ENCODE results near the gene TRERF1. TPM values are rescaled to one million over a fixed set of nuclear protein-coding genes. Genes with fewer than 3 reads are reported as not detected.

TRERF1 gene
- total RNA-seq, 1 donor from 2014 or later = 3.7 TPM

GRCh38 chr6:42302411-42302810, 149.3 kb downstream of the TRERF1 start:
- Histone ChIP-seq H3K9ac (ENCODE audit: low read depth in 1 of 3, low read length in 3 of 3) (no peak overlapping the region), H3K4me3 (ENCODE audit: low read length in 3 of 3) (no peak overlapping the region), H3K9me3 (ENCODE audit: control insufficient read depth in 3 of 3, low read length in 3 of 3) (no peaks in the 10 kb centered on the region), H3K36me3 (ENCODE audit: control insufficient read depth in 3 of 3, insufficient read depth in 3 of 3, low read length in 3 of 3) (no peaks in the 10 kb centered on the region), H3K27me3 (ENCODE audit: control insufficient read depth in 3 of 3, insufficient read depth in 3 of 3, low read length in 3 of 3) (no peaks in the 10 kb centered on the region), H3K4me1 (ENCODE audit: control insufficient read depth in 3 of 3, insufficient read depth in 3 of 3, low read length in 3 of 3) (no peaks in the 10 kb centered on the region), H3K27ac (ENCODE audit: low read depth, low read length) (no peak overlapping the region)

GRCh38 chr6:42301986-42302385, 149.7 kb downstream of the TRERF1 start:
- Histone ChIP-seq H3K27me3 (ENCODE audit: control insufficient read depth in 3 of 3, insufficient read depth in 3 of 3, low read length in 3 of 3) (no peaks in the 10 kb centered on the region), H3K9me3 (ENCODE audit: control insufficient read depth in 3 of 3, low read length in 3 of 3) (no peaks in the 10 kb centered on the region), H3K9ac (ENCODE audit: low read depth in 1 of 3, low read length in 3 of 3) (no peak overlapping the region), H3K4me1 (ENCODE audit: control insufficient read depth in 3 of 3, insufficient read depth in 3 of 3, low read length in 3 of 3) (no peaks in the 10 kb centered on the region), H3K36me3 (ENCODE audit: control insufficient read depth in 3 of 3, insufficient read depth in 3 of 3, low read length in 3 of 3) (no peaks in the 10 kb centered on the region), H3K4me3 (ENCODE audit: low read length in 3 of 3) (no peak overlapping the region), H3K27ac (ENCODE audit: low read depth, low read length) (no peak overlapping the region)

DNA sequence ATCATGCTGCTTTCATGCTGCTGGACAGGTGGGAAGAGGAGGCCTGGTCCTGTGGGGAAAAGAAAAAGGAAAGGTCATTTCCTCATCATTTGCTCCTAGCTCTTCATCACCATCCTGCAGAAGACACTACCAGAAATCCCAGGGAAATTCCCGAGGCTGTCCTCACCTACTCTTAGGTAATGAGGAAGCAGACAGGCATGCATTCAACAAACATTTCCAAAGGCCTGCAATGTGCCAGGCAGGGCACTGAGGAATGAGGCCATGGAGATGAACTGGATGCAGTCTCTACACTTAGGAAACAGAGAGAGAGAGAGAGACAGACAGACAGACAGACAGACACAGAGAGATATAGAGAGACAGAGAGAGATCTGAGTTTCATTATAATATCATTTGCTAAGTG, 151.0 kb downstream of the TRERF1 start:
- Histone ChIP-seq H3K27ac (ENCODE audit: low read depth, low read length) (no peak overlapping the region), H3K36me3 (ENCODE audit: control insufficient read depth in 3 of 3, insufficient read depth in 3 of 3, low read length in 3 of 3) (no peaks in the 10 kb centered on the region), H3K9ac (ENCODE audit: low read depth in 1 of 3, low read length in 3 of 3) (no peak overlapping the region), H3K27me3 (ENCODE audit: control insufficient read depth in 3 of 3, insufficient read depth in 3 of 3, low read length in 3 of 3) (no peaks in the 10 kb centered on the region), H3K9me3 (ENCODE audit: control insufficient read depth in 3 of 3, low read length in 3 of 3) (no peaks in the 10 kb centered on the region), H3K4me1 (ENCODE audit: control insufficient read depth in 3 of 3, insufficient read depth in 3 of 3, low read length in 3 of 3) (no peaks in the 10 kb centered on the region), H3K4me3 (ENCODE audit: low read length in 3 of 3) (no peak overlapping the region)

DNA sequence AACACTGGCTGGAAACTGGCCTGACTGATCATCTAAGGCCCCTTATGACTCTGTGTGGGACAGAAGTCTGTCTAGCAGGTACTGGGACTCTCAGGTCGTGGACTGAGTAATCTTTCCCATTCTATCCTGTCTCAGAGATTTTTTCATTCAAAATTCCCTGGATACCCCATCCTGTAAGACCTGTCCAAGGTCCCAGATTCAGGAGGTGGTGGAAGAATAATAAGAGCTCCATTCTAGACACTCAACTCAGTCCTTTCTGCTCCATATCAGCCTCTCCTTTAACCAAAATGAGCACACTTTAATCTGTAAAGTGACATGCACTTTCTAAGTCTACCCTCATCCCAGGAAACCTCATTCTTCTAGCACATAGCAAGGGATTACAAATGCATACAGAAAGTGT, 151.5 kb downstream of the TRERF1 start:
- no peaks in the 10 kb centered on the region for H3K36me3 ChIP-seq (ENCODE audit: control insufficient read depth in 3 of 3, insufficient read depth in 3 of 3, low read length in 3 of 3)
- no peak overlapping the region for H3K9ac ChIP-seq (ENCODE audit: low read depth in 1 of 3, low read length in 3 of 3)
- H3K4me3 ChIP-seq (ENCODE audit: low read length in 3 of 3) = no peak overlapping the region

GRCh38 chr6:42297661-42298060, 154.1 kb downstream of the TRERF1 start:
- Histone ChIP-seq H3K4me1 (ENCODE audit: control insufficient read depth in 3 of 3, insufficient read depth in 3 of 3, low read length in 3 of 3) (no peaks in the 10 kb centered on the region), H3K36me3 (ENCODE audit: control insufficient read depth in 3 of 3, insufficient read depth in 3 of 3, low read length in 3 of 3) (no peaks in the 10 kb centered on the region), H3K9ac (ENCODE audit: low read depth in 1 of 3, low read length in 3 of 3) (no peak overlapping the region), H3K27ac (ENCODE audit: low read depth, low read length) (no peak overlapping the region), H3K27me3 (ENCODE audit: control insufficient read depth in 3 of 3, insufficient read depth in 3 of 3, low read length in 3 of 3) (no peaks in the 10 kb centered on the region), H3K9me3 (ENCODE audit: control insufficient read depth in 3 of 3, low read length in 3 of 3) (no peaks in the 10 kb centered on the region), H3K4me3 (ENCODE audit: low read length in 3 of 3) (no peak overlapping the region)

More for the DNA sequence above, 151.5 kb downstream of the TRERF1 start:
- Histone ChIP-seq H3K9me3 (ENCODE audit: control insufficient read depth in 3 of 3, low read length in 3 of 3) (no peaks in the 10 kb centered on the region), H3K4me1 (ENCODE audit: control insufficient read depth in 3 of 3, insufficient read depth in 3 of 3, low read length in 3 of 3) (no peaks in the 10 kb centered on the region), H3K27ac (ENCODE audit: low read depth, low read length) (no peak overlapping the region), H3K27me3 (ENCODE audit: control insufficient read depth in 3 of 3, insufficient read depth in 3 of 3, low read length in 3 of 3) (no peaks in the 10 kb centered on the region)

GRCh38 chr6:42296614-42297013, 155.1 kb downstream of the TRERF1 start:
- Histone ChIP-seq H3K4me3 (ENCODE audit: low read length in 3 of 3) (no peak overlapping the region), H3K9me3 (ENCODE audit: control insufficient read depth in 3 of 3, low read length in 3 of 3) (no peaks in the 10 kb centered on the region), H3K36me3 (ENCODE audit: control insufficient read depth in 3 of 3, insufficient read depth in 3 of 3, low read length in 3 of 3) (no peaks in the 10 kb centered on the region), H3K9ac (ENCODE audit: low read depth in 1 of 3, low read length in 3 of 3) (no peak overlapping the region), H3K4me1 (ENCODE audit: control insufficient read depth in 3 of 3, insufficient read depth in 3 of 3, low read length in 3 of 3) (no peaks in the 10 kb centered on the region), H3K27me3 (ENCODE audit: control insufficient read depth in 3 of 3, insufficient read depth in 3 of 3, low read length in 3 of 3) (no peaks in the 10 kb centered on the region), H3K27ac (ENCODE audit: low read depth, low read length) (no peak overlapping the region)

- no peaks in the 10 kb centered on the region for H3K4me1 ChIP-seq (ENCODE audit: control insufficient read depth in 3 of 3, insufficient read depth in 3 of 3, low read length in 3 of 3)
- H3K4me3 ChIP-seq (ENCODE audit: low read length in 3 of 3) = no peak overlapping the region
- no peaks in the 10 kb centered on the region for H3K27me3 ChIP-seq (ENCODE audit: control insufficient read depth in 3 of 3, insufficient read depth in 3 of 3, low read length in 3 of 3)
- no peaks in the 10 kb centered on the region for H3K9me3 ChIP-seq (ENCODE audit: control insufficient read depth in 3 of 3, low read length in 3 of 3)
- no peak overlapping the region for H3K27ac ChIP-seq (ENCODE audit: low read depth, low read length)
- no peak overlapping the region for H3K9ac ChIP-seq (ENCODE audit: low read depth in 1 of 3, low read length in 3 of 3)
- no peaks in the 10 kb centered on the region for H3K36me3 ChIP-seq (ENCODE audit: control insufficient read depth in 3 of 3, insufficient read depth in 3 of 3, low read length in 3 of 3)
These were observed 156.0 kb downstream of the TRERF1 start for GRCh38 chr6:42295677-42296076.

GRCh38 chr6:42295181-42295580, 156.5 kb downstream of the TRERF1 start:
- no peaks in the 10 kb centered on the region for H3K36me3 ChIP-seq (ENCODE audit: control insufficient read depth in 3 of 3, insufficient read depth in 3 of 3, low read length in 3 of 3)
- no peak overlapping the region for H3K9ac ChIP-seq (ENCODE audit: low read depth in 1 of 3, low read length in 3 of 3)
- H3K27me3 ChIP-seq (ENCODE audit: control insufficient read depth in 3 of 3, insufficient read depth in 3 of 3, low read length in 3 of 3) = no peaks in the 10 kb centered on the region
- H3K27ac ChIP-seq (ENCODE audit: low read depth, low read length) = no peak overlapping the region
- no peaks in the 10 kb centered on the region for H3K9me3 ChIP-seq (ENCODE audit: control insufficient read depth in 3 of 3, low read length in 3 of 3)
- no peaks in the 10 kb centered on the region for H3K4me1 ChIP-seq (ENCODE audit: control insufficient read depth in 3 of 3, insufficient read depth in 3 of 3, low read length in 3 of 3)
- no peak overlapping the region for H3K4me3 ChIP-seq (ENCODE audit: low read length in 3 of 3)

DNA sequence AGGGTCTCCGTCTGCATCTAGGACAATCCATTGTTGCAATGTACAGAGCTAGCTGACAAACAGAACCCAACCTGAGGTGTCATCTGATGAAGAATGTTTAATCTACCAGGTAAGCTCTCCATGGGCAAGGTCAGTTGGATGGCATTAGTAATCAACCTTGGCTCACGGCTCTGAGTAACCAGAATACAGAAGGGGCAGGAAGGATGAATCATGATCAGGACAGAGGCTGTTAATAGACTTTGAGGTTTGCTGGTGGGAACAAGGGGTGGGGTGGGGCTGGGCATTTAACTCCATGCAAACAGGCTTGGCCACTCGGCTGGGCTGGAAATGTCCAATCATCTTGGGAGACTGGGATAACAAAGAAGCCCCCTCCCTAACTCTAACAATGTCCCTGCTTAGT, 157.0 kb downstream of the TRERF1 start:
- Histone ChIP-seq H3K9me3 (ENCODE audit: control insufficient read depth in 3 of 3, low read length in 3 of 3) (no peaks in the 10 kb centered on the region), H3K9ac (ENCODE audit: low read depth in 1 of 3, low read length in 3 of 3) (no peak overlapping the region), H3K4me3 (ENCODE audit: low read length in 3 of 3) (no peak overlapping the region), H3K27me3 (ENCODE audit: control insufficient read depth in 3 of 3, insufficient read depth in 3 of 3, low read length in 3 of 3) (no peaks in the 10 kb centered on the region), H3K36me3 (ENCODE audit: control insufficient read depth in 3 of 3, insufficient read depth in 3 of 3, low read length in 3 of 3) (no peaks in the 10 kb centered on the region), H3K4me1 (ENCODE audit: control insufficient read depth in 3 of 3, insufficient read depth in 3 of 3, low read length in 3 of 3) (no peaks in the 10 kb centered on the region), H3K27ac (ENCODE audit: low read depth, low read length) (no peak overlapping the region)

DNA sequence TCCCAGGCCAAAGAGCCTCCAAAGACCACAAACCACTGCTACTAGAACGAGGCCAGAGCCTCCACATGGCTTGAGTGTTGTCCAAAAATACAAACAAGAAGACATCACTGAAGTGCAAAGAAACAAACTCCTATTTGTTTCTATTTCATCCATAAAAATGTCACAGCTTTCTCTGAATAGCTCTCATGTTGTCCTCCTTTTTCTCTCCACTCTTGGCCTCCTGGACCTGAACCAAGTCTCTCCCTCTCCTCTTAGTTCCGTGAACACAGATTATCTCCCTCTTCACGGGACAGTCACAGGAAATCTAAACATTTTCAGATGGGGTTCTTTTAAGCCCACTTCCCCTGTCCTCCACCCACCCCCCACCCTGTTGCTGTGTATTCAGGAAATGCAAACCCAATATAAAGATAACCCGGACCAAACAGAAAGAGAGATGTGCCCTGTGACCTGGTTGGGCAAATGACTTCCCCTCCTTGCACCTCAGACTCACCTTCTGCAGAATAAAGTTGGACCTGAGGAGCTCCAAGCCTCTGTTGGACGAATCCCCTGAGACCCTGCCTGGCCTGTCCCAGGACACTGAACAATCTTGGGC, 158.2 kb downstream of the TRERF1 start:
- Histone ChIP-seq H3K27ac (ENCODE audit: low read depth, low read length) (no peak overlapping the region), H3K4me1 (ENCODE audit: control insufficient read depth in 3 of 3, insufficient read depth in 3 of 3, low read length in 3 of 3) (no peaks in the 10 kb centered on the region), H3K27me3 (ENCODE audit: control insufficient read depth in 3 of 3, insufficient read depth in 3 of 3, low read length in 3 of 3) (no peaks in the 10 kb centered on the region), H3K9me3 (ENCODE audit: control insufficient read depth in 3 of 3, low read length in 3 of 3) (no peaks in the 10 kb centered on the region), H3K4me3 (ENCODE audit: low read length in 3 of 3) (no peak overlapping the region), H3K9ac (ENCODE audit: low read depth in 1 of 3, low read length in 3 of 3) (no peak overlapping the region), H3K36me3 (ENCODE audit: control insufficient read depth in 3 of 3, insufficient read depth in 3 of 3, low read length in 3 of 3) (no peaks in the 10 kb centered on the region)

All from skeletal muscle tissue (tissue), 4 donors.